ENCODE results near the gene FIGN.

The FIGN gene

GRCh38 chr2:163610817-163611556, 124.8 kb downstream of the FIGN start:
- Mint-ChIP-seq H3K4me1 (ENCODE audit: low read depth) (no peaks in the 10 kb centered on the region), H3K27me3 (no peaks in the 10 kb centered on the region), H3K9me3 (peaks cover 5% of the 10 kb centered on the region), H3K4me3 (no peak overlapping the region), H3K27ac (no peak overlapping the region), H3K36me3 (ENCODE audit: low read depth) (no peaks in the 10 kb centered on the region)

- H3K36me3 Mint-ChIP-seq (ENCODE audit: low read depth): no peaks in the 10 kb centered on the region
- no peak overlapping the region for H3K27ac Mint-ChIP-seq
- H3K9me3 Mint-ChIP-seq: peaks cover 5% of the 10 kb centered on the region
- H3K4me3 Mint-ChIP-seq: no peak overlapping the region
- H3K4me1 Mint-ChIP-seq (ENCODE audit: low read depth): no peaks in the 10 kb centered on the region
- H3K27me3 Mint-ChIP-seq: no peaks in the 10 kb centered on the region
Measured at GRCh38 chr2:163607630-163608029, 128.2 kb downstream of the FIGN start.

- Mint-ChIP-seq H3K9me3 (no peaks in the 10 kb centered on the region), H3K4me3 (no peak overlapping the region), H3K27me3 (no peaks in the 10 kb centered on the region), H3K4me1 (ENCODE audit: low read depth) (no peaks in the 10 kb centered on the region), H3K36me3 (ENCODE audit: low read depth) (no peaks in the 10 kb centered on the region), H3K27ac (no peak overlapping the region)
Measured at GRCh38 chr2:163606878-163607277, 128.9 kb downstream of the FIGN start.

GRCh38 chr2:163605779-163606178, 130.0 kb downstream of the FIGN start:
- Mint-ChIP-seq H3K9me3 (no peaks in the 10 kb centered on the region), H3K4me1 (ENCODE audit: low read depth) (no peaks in the 10 kb centered on the region), H3K27ac (no peak overlapping the region), H3K36me3 (ENCODE audit: low read depth) (no peaks in the 10 kb centered on the region), H3K27me3 (no peaks in the 10 kb centered on the region), H3K4me3 (no peak overlapping the region)

- no peaks in the 10 kb centered on the region for H3K27me3 Mint-ChIP-seq
- H3K4me3 Mint-ChIP-seq: no peak overlapping the region
- no peak overlapping the region for H3K27ac Mint-ChIP-seq
- H3K4me1 Mint-ChIP-seq (ENCODE audit: low read depth): no peaks in the 10 kb centered on the region
- H3K36me3 Mint-ChIP-seq (ENCODE audit: low read depth): no peaks in the 10 kb centered on the region
- no peaks in the 10 kb centered on the region for H3K9me3 Mint-ChIP-seq
Measured at GRCh38 chr2:163604941-163605555, 130.8 kb downstream of the FIGN start.

- H3K4me1 Mint-ChIP-seq (ENCODE audit: low read depth): no peaks in the 10 kb centered on the region
- no peaks in the 10 kb centered on the region for H3K27me3 Mint-ChIP-seq
- no peaks in the 10 kb centered on the region for H3K36me3 Mint-ChIP-seq (ENCODE audit: low read depth)
- H3K27ac Mint-ChIP-seq: no peak overlapping the region
- H3K4me3 Mint-ChIP-seq: no peak overlapping the region
- H3K9me3 Mint-ChIP-seq: peaks cover 4% of the 10 kb centered on the region
Measured at GRCh38 chr2:163602196-163602595, 133.6 kb downstream of the FIGN start.

- Mint-ChIP-seq H3K4me3 (no peak overlapping the region), H3K27ac (no peak overlapping the region), H3K27me3 (no peaks in the 10 kb centered on the region), H3K36me3 (ENCODE audit: low read depth) (no peaks in the 10 kb centered on the region), H3K9me3 (peaks cover 4% of the 10 kb centered on the region), H3K4me1 (ENCODE audit: low read depth) (no peaks in the 10 kb centered on the region)
Measured at GRCh38 chr2:163601377-163601776, 134.4 kb downstream of the FIGN start.

- H3K4me3 Mint-ChIP-seq: no peak overlapping the region
- H3K27ac Mint-ChIP-seq: no peak overlapping the region
- peaks cover 4% of the 10 kb centered on the region for H3K9me3 Mint-ChIP-seq
- H3K36me3 Mint-ChIP-seq (ENCODE audit: low read depth): no peaks in the 10 kb centered on the region
- H3K27me3 Mint-ChIP-seq: no peaks in the 10 kb centered on the region
- no peaks in the 10 kb centered on the region for H3K4me1 Mint-ChIP-seq (ENCODE audit: low read depth)
Measured at GRCh38 chr2:163600801-163601200, 135.0 kb downstream of the FIGN start.

- H3K4me1 Mint-ChIP-seq (ENCODE audit: low read depth): no peaks in the 10 kb centered on the region
- H3K27ac Mint-ChIP-seq: no peak overlapping the region
- H3K36me3 Mint-ChIP-seq (ENCODE audit: low read depth): no peaks in the 10 kb centered on the region
- no peak overlapping the region for H3K4me3 Mint-ChIP-seq
- no peaks in the 10 kb centered on the region for H3K27me3 Mint-ChIP-seq
- peaks cover 4% of the 10 kb centered on the region for H3K9me3 Mint-ChIP-seq
Measured at GRCh38 chr2:163595028-163595427, 140.8 kb downstream of the FIGN start.

- H3K9me3 Mint-ChIP-seq: peaks cover under 1% of the 10 kb centered on the region
- no peak overlapping the region for H3K4me3 Mint-ChIP-seq
- H3K27me3 Mint-ChIP-seq: no peaks in the 10 kb centered on the region
- no peak overlapping the region for H3K27ac Mint-ChIP-seq
- no peaks in the 10 kb centered on the region for H3K4me1 Mint-ChIP-seq (ENCODE audit: low read depth)
- no peaks in the 10 kb centered on the region for H3K36me3 Mint-ChIP-seq (ENCODE audit: low read depth)
Measured at GRCh38 chr2:163594497-163594896, 141.3 kb downstream of the FIGN start.

- Mint-ChIP-seq H3K27me3 (no peaks in the 10 kb centered on the region), H3K4me1 (ENCODE audit: low read depth) (no peaks in the 10 kb centered on the region), H3K27ac (no peak overlapping the region), H3K4me3 (no peak overlapping the region), H3K36me3 (ENCODE audit: low read depth) (no peaks in the 10 kb centered on the region), H3K9me3 (no peaks in the 10 kb centered on the region)
Measured at GRCh38 chr2:163593982-163594381, 141.8 kb downstream of the FIGN start.

- Mint-ChIP-seq H3K27ac (no peak overlapping the region), H3K36me3 (ENCODE audit: low read depth) (no peaks in the 10 kb centered on the region), H3K4me3 (no peak overlapping the region), H3K27me3 (no peaks in the 10 kb centered on the region), H3K9me3 (no peaks in the 10 kb centered on the region), H3K4me1 (ENCODE audit: low read depth) (no peaks in the 10 kb centered on the region)
Measured at GRCh38 chr2:163592954-163593622, 142.7 kb downstream of the FIGN start.

- Mint-ChIP-seq H3K4me1 (ENCODE audit: low read depth) (no peaks in the 10 kb centered on the region), H3K9me3 (no peaks in the 10 kb centered on the region), H3K27me3 (no peaks in the 10 kb centered on the region), H3K4me3 (no peak overlapping the region), H3K36me3 (ENCODE audit: low read depth) (no peaks in the 10 kb centered on the region), H3K27ac (no peak overlapping the region)
Measured at GRCh38 chr2:163591461-163591860, 144.3 kb downstream of the FIGN start.

GRCh38 chr2:163580757-163581156, 155.1 kb downstream of the FIGN start:
- Mint-ChIP-seq H3K27ac (no peak overlapping the region), H3K4me3 (no peak overlapping the region), H3K4me1 (ENCODE audit: low read depth) (no peaks in the 10 kb centered on the region), H3K9me3 (peaks cover 15% of the 10 kb centered on the region), H3K36me3 (ENCODE audit: low read depth) (no peaks in the 10 kb centered on the region), H3K27me3 (no peaks in the 10 kb centered on the region)

GRCh38 chr2:163574309-163574708, 161.5 kb downstream of the FIGN start:
- Mint-ChIP-seq H3K27me3 (no peaks in the 10 kb centered on the region), H3K4me3 (no peak overlapping the region), H3K36me3 (ENCODE audit: low read depth) (no peaks in the 10 kb centered on the region), H3K27ac (no peak overlapping the region), H3K9me3 (peaks cover 13% of the 10 kb centered on the region), H3K4me1 (ENCODE audit: low read depth) (no peaks in the 10 kb centered on the region)
